Central memory CD8-positive, alpha-beta T cell (primary cell): ENCODE measurements around the gene PAX5.
"Not testable (repeated sequence)": the region's sequence is repeated elsewhere in the genome, so short reads cannot be mapped to it uniquely, and the experiment has no call there.

Experiments used
- ATAC-seq: fragments of 150-1000 bp; cut with Tn5 transposase; replicated peaks from 2 replicates; pipeline ENCODE4 v1.10.0; 2022; ENCODE audit warnings: mild to moderate bottlenecking, moderate FRiP score, moderate number of reproducible peaks; ENCODE audit not compliant: poor library complexity, severe bottlenecking; ENCODE audit errors: extremely low read depth
- DNase-seq, 2 donors: peaks; one replicate each; pipeline ENCODE4 v3.0.0; 2021; ENCODE audit warnings: low spot score in 2 of 2
- H3K27ac Mint-ChIP-seq: one replicate; pipeline ENCODE4 v1.8.0; 2022; ENCODE audit warnings: low read depth, mild to moderate bottlenecking, moderate library complexity, mixed read lengths
- H3K27me3 Mint-ChIP-seq: one replicate; pipeline ENCODE4 v1.8.0; 2022; ENCODE audit warnings: mixed read lengths
- H3K36me3 Mint-ChIP-seq: one replicate; pipeline ENCODE4 v1.8.0; 2022; ENCODE audit warnings: mild to moderate bottlenecking, moderate library complexity, mixed read lengths; ENCODE audit not compliant: insufficient read depth
- H3K4me1 Mint-ChIP-seq: one replicate; pipeline ENCODE4 v1.8.0; 2022; ENCODE audit warnings: mixed read lengths
- H3K4me3 Mint-ChIP-seq: one replicate; pipeline ENCODE4 v1.8.0; 2022; ENCODE audit warnings: mild to moderate bottlenecking, moderate library complexity, mixed read lengths
- H3K9me3 Mint-ChIP-seq: one replicate; pipeline ENCODE4 v1.8.0; 2022; ENCODE audit warnings: mixed read lengths

PAX5 gene

GRCh38 chr9:37056046-37056920, 22.2 kb upstream of the PAX5 start:
- Mint-ChIP-seq H3K36me3 (peaks cover 2% of the 10 kb centered on the region), H3K27me3 (peaks cover 74% of the 10 kb centered on the region), H3K27ac (no peak overlapping the region), H3K4me1 (no peaks in the 10 kb centered on the region), H3K4me3 (no peak overlapping the region), H3K9me3 (no peaks in the 10 kb centered on the region)
- ATAC-seq (no peak), DNase-seq (no peak)

DNA sequence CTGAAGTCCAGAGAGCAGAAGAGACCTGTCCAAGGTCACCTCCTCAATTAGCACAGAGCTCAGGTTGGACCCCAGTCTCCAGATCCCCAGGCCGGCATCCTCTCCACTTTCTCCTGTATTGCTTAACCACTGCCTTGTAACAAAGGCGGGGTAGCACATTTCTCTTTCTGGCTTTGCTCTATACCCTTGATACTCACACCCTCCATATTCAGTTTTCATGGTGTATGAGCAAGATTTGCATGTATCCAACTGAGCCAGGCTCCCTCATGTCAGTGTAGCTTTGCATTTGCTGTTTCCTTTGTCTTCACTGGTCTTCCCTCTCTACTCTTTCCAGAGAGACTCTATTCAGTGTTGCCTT, 20.3 kb upstream of the PAX5 start:
- DNase-seq, H3K9me3 Mint-ChIP-seq, H3K4me1 Mint-ChIP-seq, H3K36me3 Mint-ChIP-seq, H3K4me3 Mint-ChIP-seq, H3K27ac Mint-ChIP-seq, ATAC-seq: not testable (repeated sequence)
- H3K27me3 Mint-ChIP-seq: peaks cover 88% of the 10 kb centered on the region

GRCh38 chr9:37053684-37054362, 19.8 kb upstream of the PAX5 start:
- no peaks in the 10 kb centered on the region for H3K9me3 Mint-ChIP-seq
- H3K36me3 Mint-ChIP-seq: peaks cover 2% of the 10 kb centered on the region
- H3K4me1 Mint-ChIP-seq: no peaks in the 10 kb centered on the region
- no peak overlapping the region for H3K4me3 Mint-ChIP-seq
- ATAC-seq: no peak
- H3K27ac Mint-ChIP-seq: no peak overlapping the region
- DNase-seq: no peak
- H3K27me3 Mint-ChIP-seq: peaks cover 82% of the 10 kb centered on the region

- Mint-ChIP-seq H3K4me3 (no peak overlapping the region), H3K9me3 (no peaks in the 10 kb centered on the region), H3K4me1 (no peaks in the 10 kb centered on the region), H3K36me3 (no peaks in the 10 kb centered on the region), H3K27me3 (peaks cover 67% of the 10 kb centered on the region), H3K27ac (no peak overlapping the region)
- no peak for DNase-seq
- no peak for ATAC-seq
Observed at GRCh38 chr9:37046683-37047082, 12.6 kb upstream of the PAX5 start.

DNA sequence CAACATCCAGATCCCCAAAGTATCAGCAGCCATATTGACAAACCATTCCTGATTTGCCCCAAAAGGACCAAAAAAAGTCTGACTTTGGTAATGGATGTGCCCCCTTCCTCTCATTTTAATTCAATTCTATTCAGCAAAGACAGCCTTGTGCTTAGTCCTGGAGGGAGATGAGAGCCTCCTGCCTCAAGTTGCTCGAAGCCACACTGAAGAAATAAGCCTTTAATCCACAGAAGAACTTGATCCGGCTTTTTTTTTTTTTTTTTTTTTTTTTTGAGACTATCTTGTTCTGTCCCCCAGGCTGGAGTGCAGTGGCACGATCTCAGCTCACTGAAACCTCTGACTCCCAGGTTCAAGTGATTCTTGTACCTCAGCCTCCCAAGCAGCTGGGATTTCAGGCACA, 8.4 kb upstream of the PAX5 start:
- no peak overlapping the region for H3K27ac Mint-ChIP-seq
- ATAC-seq: no peak
- peaks cover 2% of the 10 kb centered on the region for H3K4me1 Mint-ChIP-seq

DNA sequence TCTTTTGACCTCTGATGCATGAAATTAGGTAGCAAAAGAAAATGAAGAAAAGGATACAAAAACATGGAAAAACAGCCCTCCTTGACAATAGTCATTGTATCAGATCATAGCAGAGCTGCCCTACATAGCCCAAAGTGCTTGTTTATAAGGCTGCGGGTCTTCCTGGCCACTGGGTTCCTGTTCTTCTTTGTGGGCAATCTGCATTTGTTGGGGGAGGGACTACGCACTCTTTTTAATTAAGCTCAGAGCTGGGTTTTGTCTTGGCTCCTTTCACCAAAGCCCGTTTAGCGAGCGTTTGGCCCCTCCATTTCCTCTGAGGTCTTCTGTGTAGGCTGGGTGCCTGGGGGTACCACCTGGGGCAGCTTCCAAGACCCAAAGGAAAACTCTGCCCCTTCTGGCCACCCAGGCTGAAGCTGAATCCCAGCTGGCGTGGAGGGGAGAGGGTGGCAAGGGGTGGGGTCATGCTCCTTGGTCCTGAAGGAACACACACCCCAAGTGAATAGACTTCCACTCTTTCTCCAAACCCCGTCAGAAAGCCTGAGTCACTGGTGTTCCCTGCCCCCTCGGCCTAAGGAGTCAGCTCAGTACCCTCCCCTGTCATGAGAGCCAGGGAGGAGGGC, 6.5 kb upstream of the PAX5 start:
- DNase-seq (no peak), ATAC-seq (no peak)
- Mint-ChIP-seq H3K27ac (no peak overlapping the region), H3K4me3 (no peak overlapping the region), H3K27me3 (peaks cover 93% of the 10 kb centered on the region), H3K36me3 (peaks cover 9% of the 10 kb centered on the region), H3K9me3 (no peaks in the 10 kb centered on the region), H3K4me1 (peaks cover 17% of the 10 kb centered on the region)

More for the DNA sequence above, 8.4 kb upstream of the PAX5 start:
- no peak overlapping the region for H3K4me3 Mint-ChIP-seq
- DNase-seq: no peak
- peaks cover 82% of the 10 kb centered on the region for H3K27me3 Mint-ChIP-seq
- no peaks in the 10 kb centered on the region for H3K9me3 Mint-ChIP-seq
- H3K36me3 Mint-ChIP-seq: peaks cover 2% of the 10 kb centered on the region

DNA sequence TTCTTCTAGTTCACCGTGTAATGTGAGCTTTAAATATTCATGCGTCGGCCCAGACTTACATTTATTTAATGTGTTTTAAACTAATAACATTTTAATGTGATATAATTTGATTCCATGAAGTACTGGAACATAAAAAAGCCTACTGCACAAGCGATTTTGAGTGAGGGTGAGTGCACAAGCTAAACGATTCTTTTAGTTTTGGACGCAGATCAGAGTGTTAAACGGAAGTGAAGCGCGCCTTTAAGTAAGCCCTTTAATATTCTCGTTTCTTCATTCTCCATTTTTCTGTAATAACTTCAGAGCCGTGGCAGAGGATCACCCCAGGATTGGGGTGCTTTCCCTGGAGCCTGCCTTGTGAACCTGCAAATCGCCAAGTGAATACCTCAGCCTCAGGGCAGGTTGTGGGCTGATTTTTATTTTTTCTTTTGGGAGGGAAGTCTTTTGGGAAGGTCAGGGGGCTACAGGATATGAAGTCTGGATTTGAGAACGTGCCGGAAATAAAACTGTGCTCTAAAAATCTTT, 4.9 kb upstream of the PAX5 start:
- no peak overlapping the region for H3K27ac Mint-ChIP-seq
- ATAC-seq: no peak
- no peak for DNase-seq
- H3K36me3 Mint-ChIP-seq: peaks cover 12% of the 10 kb centered on the region
- H3K4me1 Mint-ChIP-seq: peaks cover 27% of the 10 kb centered on the region
- no peak overlapping the region for H3K4me3 Mint-ChIP-seq
- H3K27me3 Mint-ChIP-seq: peaks cover 91% of the 10 kb centered on the region
- H3K9me3 Mint-ChIP-seq: no peaks in the 10 kb centered on the region

- no peak for DNase-seq
- Mint-ChIP-seq H3K27ac (no peak overlapping the region), H3K36me3 (peaks cover 12% of the 10 kb centered on the region), H3K4me3 (peak overlapping the region; percentile 80), H3K27me3 (peaks cover 91% of the 10 kb centered on the region), H3K9me3 (no peaks in the 10 kb centered on the region), H3K4me1 (peaks cover 27% of the 10 kb centered on the region)
- ATAC-seq: no peak
Observed at GRCh38 chr9:37038302-37038942, 4.4 kb upstream of the PAX5 start.

DNA sequence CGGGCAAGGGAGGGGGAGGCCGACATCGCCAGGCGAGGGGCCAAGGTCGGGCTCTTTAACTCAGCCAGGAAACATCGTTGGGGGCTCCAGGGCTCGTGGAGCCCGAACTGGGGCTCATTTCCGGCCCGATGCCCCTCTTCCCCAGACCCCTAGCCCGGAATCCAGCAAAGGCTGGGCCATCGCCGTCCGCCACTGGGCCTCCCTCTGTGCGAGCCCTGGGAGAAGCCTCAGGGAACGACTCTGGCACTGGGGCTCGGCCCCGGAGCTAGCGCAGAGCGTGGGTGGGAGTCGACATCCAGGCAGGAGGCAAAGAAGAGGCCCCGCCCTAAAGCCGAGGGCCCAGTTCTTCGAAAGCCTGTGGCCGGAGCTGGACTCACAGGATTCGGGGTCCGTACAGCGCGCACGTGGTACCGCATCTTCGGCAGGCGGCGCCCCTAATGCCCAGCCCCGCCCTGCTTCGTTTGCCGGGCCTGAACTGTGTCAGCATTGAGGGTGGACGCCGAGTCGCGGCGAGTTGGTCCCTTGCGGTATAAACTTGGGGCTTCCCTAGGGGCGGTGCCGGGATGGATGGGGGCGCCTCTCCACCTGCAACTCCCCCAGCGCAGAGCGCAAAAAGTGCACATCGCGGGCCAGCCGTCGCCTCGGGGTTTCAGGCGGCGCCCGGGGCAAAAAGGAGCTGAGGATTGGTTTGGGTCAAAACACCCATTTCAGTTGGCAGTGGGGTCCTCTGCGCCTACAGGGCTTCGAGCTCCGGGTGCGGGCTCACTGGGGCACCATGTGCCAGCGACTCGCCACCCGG, 3.6 kb upstream of the PAX5 start:
- Mint-ChIP-seq H3K27me3 (peaks cover 91% of the 10 kb centered on the region), H3K27ac (peak overlapping the region; percentile 52), H3K4me1 (peaks cover 27% of the 10 kb centered on the region), H3K9me3 (no peaks in the 10 kb centered on the region), H3K36me3 (peaks cover 12% of the 10 kb centered on the region), H3K4me3 (peak overlapping the region; percentile 80)
- ATAC-seq (no peak), DNase-seq (no peak)

- ATAC-seq: peak; percentile 82
- no peaks in the 10 kb centered on the region for H3K9me3 Mint-ChIP-seq
- peaks cover 91% of the 10 kb centered on the region for H3K27me3 Mint-ChIP-seq
Observed at GRCh38 chr9:37036776-37037502, 2.9 kb upstream of the PAX5 start.

DNA sequence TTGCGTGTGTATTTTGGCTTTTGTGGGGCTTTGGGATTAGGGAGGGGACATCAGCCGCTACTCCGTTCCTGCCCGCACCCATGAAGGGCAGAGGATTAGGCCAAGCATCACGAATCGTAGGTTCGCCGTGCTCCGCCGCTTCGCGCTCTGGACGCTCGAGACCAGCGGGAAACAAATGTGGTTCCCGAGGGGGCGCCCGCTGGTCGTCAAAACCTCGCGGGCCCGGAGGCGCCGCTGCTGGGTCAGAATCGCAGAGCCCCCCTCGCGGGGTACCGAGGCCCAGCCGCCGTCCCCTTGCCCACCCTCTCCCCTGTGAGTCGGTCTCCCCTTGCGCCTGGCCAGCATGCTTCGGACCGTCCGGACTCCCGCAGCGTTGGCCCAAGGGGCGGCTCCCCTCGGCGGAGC, 2.3 kb upstream of the PAX5 start:
- peaks cover 91% of the 10 kb centered on the region for H3K27me3 Mint-ChIP-seq
- H3K4me3 Mint-ChIP-seq: peak overlapping the region; percentile 80
- no peak for ATAC-seq
- H3K4me1 Mint-ChIP-seq: peaks cover 27% of the 10 kb centered on the region
- no peak for DNase-seq
- no peaks in the 10 kb centered on the region for H3K9me3 Mint-ChIP-seq
- H3K36me3 Mint-ChIP-seq: peaks cover 12% of the 10 kb centered on the region
- H3K27ac Mint-ChIP-seq: peak overlapping the region; percentile 63

More at GRCh38 chr9:37036776-37037502, 2.9 kb upstream of the PAX5 start:
- H3K27ac Mint-ChIP-seq: peak overlapping the region; percentile 52
- peaks cover 12% of the 10 kb centered on the region for H3K36me3 Mint-ChIP-seq
- no peak for DNase-seq
- peaks cover 27% of the 10 kb centered on the region for H3K4me1 Mint-ChIP-seq
- H3K4me3 Mint-ChIP-seq: peak overlapping the region; percentile 80
